ENCODE measurements around the gene SBF1.
A peak's percentile ranks its signal among the peaks of the same experiment; 100 is the strongest.

The SBF1 gene

DNA sequence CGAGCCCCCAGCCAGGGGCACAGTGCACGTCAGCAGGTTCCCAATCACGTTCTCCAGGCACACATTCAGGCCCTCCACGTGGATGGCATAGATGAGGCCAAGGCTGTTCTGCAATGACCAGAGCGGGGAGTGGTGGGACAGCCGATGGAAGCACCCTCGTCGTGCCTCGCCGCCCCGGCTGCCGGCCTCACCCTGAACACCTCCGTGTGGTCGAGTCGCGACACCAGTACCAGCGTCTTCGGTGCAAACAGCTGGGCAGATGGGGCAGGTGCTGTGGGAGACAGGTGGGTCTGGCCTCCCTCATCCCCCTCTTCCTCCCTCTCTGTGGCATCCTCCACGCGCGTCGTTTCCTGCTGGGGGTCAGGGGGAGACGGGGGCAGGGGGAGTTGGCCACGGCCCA is 7.5 kb downstream of the SBF1 start:
- no peak overlapping the region for H3K27ac ChIP-seq
- TF ChIP-seq, protein P1, sequence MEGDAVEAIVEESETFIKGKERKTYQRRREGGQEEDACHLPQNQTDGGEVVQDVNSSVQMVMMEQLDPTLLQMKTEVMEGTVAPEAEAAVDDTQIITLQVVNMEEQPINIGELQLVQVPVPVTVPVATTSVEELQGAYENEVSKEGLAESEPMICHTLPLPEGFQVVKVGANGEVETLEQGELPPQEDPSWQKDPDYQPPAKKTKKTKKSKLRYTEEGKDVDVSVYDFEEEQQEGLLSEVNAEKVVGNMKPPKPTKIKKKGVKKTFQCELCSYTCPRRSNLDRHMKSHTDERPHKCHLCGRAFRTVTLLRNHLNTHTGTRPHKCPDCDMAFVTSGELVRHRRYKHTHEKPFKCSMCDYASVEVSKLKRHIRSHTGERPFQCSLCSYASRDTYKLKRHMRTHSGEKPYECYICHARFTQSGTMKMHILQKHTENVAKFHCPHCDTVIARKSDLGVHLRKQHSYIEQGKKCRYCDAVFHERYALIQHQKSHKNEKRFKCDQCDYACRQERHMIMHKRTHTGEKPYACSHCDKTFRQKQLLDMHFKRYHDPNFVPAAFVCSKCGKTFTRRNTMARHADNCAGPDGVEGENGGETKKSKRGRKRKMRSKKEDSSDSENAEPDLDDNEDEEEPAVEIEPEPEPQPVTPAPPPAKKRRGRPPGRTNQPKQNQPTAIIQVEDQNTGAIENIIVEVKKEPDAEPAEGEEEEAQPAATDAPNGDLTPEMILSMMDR (conservative IDR thresholded peaks at IDR 0.05) = no peak
- TF ChIP-seq ZFX (IDR thresholded peaks at IDR 0.05) = no peak

DNA sequence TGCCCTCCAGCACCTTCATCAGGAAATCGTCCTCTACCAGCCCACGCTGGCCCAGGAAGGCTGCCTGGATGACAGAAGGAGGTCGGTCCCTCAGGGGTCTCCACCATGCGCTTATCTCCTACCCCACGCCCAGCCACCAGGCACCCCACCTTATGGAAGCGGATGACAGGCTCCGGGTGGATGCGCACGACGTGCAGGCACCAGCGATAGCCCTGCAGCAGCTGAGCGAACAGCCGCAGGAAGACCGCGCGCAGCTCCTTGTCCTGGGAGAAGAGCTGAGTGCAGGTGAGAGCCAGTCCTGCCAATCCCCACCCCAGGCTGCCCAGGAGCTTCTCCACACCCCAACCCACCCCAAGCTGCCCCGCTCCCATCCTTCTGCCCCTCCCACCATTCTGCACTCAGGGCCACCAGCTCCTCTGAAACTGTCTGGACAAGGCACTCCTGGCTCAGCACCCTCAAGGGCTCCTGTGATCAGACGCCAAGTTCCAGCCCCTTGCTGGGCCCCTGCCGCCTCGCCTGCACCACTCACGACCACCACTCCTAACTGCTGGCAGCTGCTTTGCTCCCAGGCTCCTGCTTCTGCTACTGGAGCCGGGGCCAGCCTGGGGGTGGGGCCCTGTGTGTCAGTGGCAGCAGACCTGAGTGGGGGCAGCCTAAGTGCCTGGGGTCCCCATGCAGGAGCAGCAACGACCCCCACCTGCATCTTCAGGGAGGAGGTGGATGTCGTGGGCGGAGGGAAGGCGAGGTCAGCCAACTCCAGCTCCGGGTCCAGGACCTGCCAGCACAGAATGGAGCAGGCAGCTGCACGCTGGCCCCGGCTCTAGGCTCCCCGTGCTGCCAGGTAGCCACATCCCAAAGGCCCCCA is 9.5 kb downstream of the SBF1 start:
- TF ChIP-seq ZFX (IDR thresholded peaks at IDR 0.05) = no peak
- TF ChIP-seq, protein P1 (conservative IDR thresholded peaks at IDR 0.05) = no peak

DNA sequence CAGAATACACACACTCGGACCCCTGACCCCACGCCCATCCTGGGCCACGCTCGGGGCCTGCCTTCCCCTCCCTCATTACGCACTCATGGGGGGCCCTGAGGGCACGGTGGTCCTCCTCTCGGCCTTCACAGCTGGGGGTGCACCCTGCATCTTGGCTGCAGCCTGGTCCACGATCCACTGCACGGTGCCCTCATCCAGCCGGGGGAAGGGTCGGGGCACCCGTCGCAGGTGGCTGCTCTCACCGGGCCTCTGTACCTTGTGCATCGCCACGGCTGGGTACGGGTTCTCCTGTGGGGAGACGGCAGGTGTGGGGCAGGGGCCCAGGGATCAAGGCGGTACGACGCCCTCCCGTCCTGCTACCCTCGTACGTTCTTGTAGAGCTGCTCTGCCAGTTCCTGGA is 10.4 kb downstream of the SBF1 start:
- no peak overlapping the region for H3K27ac ChIP-seq

More for the DNA sequence above, 9.5 kb downstream of the SBF1 start:
- no peak overlapping the region for H3K27ac ChIP-seq

DNA sequence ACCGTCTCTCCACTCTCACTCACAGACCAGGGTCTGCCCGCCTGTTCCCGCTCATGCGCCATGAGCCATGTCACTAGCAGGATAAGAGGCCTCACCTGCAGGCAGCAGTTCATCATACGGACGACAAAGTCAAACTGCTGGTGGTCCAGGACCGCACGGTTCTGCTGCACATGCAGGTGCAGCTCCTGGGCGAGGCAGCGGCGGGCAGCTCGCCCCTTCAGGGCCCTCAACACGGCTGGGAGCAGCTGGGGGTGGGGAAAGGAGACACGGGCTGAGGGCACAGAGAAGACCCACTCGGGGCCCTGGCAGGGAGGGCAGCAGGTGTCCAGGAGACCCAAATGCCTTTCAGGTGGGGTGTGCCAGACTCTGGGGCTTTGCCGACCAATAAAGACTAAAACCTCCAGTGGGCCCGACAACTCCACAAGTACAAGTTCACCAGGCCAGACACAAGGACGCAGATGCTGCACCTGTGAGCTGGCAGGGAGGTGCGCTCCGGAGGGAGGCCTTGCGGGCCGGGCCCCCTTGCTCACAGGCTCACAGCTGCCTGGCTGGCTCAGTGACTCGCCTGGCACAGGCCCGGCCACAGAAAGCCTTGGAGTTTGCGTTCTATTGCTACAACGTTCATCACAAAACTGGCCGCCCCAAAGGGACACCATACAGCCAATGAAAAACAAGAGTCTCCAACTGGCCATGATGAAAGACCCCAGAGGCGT is 11.5 kb downstream of the SBF1 start:
- no peak overlapping the region for H3K27ac ChIP-seq
- no peak for TF ChIP-seq ZFX (IDR thresholded peaks at IDR 0.05)
- TF ChIP-seq, protein P1 (conservative IDR thresholded peaks at IDR 0.05) = no peak

More for the DNA sequence above, 10.4 kb downstream of the SBF1 start:
- TF ChIP-seq, protein P1 (conservative IDR thresholded peaks at IDR 0.05) = no peak

DNA sequence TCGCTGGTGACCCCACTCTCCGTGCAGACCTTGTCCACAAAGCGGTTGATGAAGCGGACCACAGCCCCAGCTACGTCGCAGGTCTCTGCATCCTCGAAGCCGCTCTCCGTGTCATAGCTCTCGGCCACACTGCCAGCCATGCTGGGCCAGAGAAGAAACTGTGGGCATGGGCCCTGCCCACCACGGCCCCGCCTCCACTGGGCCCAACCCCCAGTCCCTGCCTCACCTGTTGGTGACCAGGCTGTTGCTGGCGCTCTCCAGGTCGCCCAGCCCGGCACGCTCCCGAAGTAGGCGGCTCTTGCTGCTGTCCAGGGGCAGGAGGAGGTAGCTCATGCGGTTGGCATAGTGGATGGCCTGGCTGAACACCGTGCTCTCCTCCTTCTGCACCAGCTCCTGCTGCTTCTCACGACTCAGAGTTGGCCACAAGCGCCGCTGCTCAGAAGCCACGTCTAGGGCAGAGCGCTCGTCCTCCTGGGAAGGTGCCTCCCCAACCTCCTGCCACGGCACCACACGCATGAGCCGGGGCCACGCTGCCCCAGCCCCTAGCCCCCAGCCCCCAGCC is 12.8 kb downstream of the SBF1 start:
- TF ChIP-seq, protein P1 (conservative IDR thresholded peaks at IDR 0.05) = no peak
- TF ChIP-seq ZFX (IDR thresholded peaks at IDR 0.05) = no peak
- no peak overlapping the region for H3K27ac ChIP-seq

DNA sequence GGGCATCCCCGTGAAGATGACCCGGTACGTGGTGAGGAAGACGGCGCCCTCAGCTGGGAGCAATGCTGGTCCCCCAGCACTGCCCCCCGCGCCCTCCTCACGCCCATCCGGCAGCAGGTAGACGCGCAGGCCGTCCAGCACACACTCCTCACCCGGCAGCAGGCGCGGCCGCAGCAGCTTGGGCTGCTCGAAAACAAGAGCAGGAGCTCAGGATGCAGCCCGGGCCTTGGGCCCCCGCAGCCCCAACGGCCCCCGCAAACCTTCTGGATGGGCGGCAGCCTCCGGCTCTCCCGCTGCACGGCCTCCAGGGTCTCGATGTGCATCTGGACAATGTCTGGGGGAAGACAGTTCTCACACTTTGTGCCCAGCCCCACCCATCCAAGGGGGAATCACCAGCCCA is 13.3 kb downstream of the SBF1 start:
- no peak overlapping the region for H3K27ac ChIP-seq
- TF ChIP-seq ZFX (IDR thresholded peaks at IDR 0.05) = no peak
- TF ChIP-seq, protein P1 (conservative IDR thresholded peaks at IDR 0.05) = no peak

DNA sequence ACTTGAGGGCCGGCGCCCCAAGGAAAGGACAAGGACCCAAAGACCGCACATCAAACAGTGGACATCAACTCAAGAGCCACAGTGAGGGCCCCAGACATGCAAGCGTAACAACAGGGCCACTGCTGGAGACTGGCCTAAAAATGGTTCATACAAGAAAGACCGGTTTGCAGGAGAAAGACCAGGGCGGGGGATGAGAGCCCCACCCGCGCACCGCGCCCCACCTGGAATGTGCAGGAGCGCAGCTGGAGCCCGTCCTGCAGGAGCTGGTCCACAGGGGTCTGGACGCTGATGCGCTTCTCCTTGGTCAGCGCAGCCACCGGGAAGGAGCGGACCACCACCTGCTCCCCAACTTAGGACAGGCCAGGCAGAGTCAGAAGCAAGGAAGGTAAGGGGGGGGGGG is 13.9 kb downstream of the SBF1 start:
- TF ChIP-seq ZFX (IDR thresholded peaks at IDR 0.05) = no peak
- TF ChIP-seq, protein P1 (conservative IDR thresholded peaks at IDR 0.05) = no peak
- peak overlapping the region; percentile 29 for H3K27ac ChIP-seq

Measured in C4-2B (cell line).